GM03348 (cell line): ENCODE data around the gene WWC2.

Source experiments
- DNase-seq: peaks from one replicate; pipeline ENCODE4 v3.0.0; 2012; ENCODE audit warnings: low spot score

Gene WWC2

DNA sequence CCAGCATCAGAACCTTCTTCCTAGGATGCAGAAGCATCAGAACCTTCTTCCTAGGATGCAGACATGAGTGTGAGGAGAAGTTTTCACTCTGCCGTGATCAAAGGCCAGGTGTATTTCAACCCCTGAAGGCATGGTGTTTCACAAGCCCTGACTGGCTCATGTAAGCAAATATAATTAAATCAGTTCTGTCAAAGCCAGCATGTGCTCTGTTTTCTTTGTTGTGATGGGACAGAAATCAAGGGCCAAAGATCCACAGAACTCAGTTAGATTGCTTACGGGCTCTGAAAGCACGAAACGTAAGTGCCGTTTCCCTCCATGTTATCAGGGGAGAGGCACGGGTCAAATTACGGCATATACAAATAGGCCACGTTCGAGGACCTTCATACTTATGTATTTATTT, 255.2 kb downstream of the WWC2 start:
- DNase-seq, result no peak

DNA sequence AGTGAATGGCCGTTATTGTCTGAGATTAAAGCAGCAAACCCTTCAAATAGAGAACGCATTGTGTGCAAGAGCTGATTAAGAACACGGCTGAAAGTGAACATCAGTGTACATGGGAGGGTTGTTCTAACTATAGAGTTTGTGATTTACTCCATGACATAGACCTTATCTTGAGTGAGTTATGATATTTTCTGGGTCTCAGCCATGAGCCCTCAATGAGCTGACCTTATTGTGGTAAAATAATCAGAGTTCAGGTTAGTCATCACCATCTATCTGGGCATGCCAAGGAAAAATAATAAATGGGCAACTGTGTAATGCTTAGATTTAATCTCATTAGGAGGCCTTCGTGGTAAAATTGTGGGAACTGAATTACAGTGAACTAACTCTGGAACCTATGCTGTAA, 256.3 kb downstream of the WWC2 start:
- peak; percentile 55 for DNase-seq

GRCh38 chr4:183356173-183356830, 257.2 kb downstream of the WWC2 start:
- DNase-seq, result no peak

DNA sequence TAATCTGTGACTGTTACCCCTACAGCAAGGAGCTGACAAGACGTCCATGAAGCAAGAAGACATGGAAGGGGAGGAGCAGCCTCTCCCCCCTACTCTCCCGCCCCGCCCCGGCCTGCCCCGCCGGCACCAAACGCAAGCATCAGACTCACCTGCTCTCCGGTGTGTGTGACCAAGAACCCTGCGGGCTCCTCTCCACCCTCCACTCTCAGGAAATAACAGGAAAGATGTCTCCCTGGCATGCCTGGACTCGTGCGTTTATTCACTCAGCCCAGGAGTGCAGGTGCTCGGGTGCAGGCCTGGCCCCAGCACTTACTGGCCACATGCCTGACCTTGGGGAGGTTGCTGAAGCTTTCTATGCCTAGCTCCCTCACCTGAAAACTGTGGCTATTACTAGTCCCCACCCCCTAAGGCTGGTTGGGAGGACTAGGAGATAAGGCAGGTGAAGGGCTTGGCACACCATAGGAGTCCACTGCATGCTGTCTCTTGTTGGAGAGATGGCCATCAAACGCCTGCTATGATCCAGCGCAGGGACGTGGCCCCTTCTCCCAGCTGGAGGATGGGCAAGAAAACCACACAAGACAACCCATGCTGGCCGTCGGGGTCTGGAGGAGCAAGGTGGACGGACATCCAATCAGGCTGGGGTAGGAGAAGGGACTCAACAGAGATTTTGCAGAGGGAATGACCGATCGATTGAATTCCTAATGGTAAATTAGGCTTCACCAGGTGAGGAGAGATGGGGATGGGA, 258.0 kb downstream of the WWC2 start:
- no peak for DNase-seq

DNA sequence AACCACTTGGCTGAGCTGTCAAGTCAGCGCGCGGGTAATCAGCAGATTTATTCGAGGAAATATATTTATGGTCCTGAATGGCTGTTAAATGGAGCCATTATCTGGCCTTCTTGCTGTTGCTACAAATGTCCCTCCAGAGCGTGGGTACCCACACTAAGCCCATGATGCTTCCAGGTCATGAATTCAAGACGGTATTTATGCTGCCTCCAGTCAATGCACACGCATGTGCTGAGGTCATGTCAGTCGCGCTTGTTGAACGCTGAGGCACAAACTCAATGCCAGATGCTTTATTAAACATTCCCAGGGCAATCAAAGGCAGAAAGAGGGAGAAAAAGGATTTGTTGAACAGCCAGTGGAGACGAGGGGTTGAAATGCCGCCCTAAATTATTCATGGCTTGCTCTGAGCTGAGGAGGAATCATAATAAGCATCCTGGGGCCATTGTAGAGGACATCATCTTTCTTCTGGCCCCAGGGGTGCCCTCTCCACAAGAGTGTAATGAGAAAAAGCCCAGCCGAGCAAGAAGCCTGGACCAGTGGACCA, 259.2 kb downstream of the WWC2 start:
- DNase-seq, result no peak

DNA sequence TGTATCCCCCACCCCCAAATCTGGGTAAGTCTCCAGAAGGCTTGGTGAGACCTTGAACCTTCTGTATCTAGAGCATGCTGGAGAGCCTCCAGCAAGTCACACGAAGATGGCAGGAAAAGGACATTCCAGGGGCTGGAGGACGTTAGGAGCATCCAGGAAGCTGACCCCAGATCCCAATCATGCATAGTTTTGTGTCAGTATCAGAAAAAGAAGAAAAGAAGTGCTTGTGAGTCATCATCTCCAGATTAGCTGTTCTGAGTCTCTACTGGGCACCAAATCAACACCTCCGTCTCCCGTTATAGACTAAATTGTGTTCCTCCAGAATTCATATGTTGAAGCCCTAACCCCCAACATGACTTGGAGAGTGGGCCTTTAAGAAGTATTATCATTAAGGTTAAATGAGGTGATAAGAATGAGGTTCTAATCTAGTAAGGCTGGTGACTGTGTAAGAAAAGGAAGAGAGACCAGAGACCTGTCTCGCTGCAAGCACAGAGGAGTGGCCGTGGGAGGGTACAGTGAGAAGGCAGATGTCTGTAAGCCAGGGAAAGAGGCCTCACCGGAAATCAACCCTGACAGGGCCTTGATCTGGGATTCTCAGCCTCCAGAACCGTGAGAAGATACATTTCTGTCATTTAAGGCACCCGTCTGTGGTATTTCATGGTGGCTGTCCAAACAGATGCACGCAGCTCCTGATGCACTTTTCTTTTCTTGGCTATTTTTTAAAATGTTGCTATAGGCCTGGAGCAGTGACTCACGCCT, 261.3 kb downstream of the WWC2 start:
- DNase-seq, result peak; percentile 70

- no peak for DNase-seq
These were observed 263.0 kb downstream of the WWC2 start for GRCh38 chr4:183362036-183362435.

DNA sequence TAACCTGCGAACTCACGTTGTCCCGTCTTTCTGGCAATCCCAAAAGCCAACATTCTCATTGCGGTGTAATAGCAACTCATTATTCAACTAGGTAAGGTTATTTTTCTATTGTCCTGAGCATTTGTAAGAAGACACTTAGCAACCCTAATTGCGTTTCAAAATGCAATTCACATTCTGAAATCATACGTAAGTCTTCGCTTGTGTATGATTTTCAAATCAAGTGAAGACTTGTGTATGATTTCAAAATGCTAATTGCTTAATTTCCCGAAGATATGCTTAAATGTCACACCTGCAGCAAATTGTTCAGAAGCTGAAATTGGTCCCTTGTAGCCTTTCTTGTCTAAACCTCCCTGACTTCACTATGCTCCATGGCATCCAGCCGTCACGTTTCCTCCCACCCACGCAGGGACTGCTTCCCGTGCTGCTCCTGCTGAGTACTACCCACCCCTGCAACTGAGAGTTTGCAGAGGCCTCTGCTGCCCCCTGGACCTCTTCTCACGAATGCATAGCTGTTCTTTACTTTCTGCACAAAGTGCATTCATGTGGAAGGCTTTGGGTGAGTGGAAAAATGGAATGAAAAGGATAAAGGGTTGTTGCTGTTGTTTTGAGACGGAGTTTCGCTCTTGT, 264.0 kb downstream of the WWC2 start:
- DNase-seq, result peak; percentile 37

- no peak for DNase-seq
These were observed 265.0 kb downstream of the WWC2 start for GRCh38 chr4:183364025-183364424.

- DNase-seq, result no peak
These were observed 267.3 kb downstream of the WWC2 start for GRCh38 chr4:183366206-183366835.

DNA sequence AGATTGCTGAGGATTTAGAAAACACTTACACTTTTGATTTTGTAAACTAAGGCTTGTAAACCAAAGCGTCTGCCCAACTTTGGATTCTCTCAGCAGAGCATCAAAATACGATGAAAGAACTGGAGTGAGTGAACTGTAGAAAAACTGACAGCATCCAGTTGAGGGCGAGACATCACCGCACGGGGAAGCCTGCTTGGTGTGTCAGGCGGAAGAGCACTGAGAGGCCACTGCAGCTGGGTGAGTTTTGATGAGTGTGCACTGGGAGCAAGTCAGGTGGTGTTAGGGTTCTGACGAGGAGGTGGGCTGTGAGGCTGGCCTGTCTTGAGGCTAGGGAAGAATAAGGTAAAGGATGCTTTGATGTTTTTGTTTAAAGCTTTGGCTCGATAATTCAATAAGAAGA, 270.0 kb downstream of the WWC2 start:
- DNase-seq, result no peak
